Measurements from ENCODE around the gene PELI3. TPM values are rescaled to one million over a fixed set of nuclear protein-coding genes. Genes with fewer than 3 reads are reported as not detected.

PELI3 gene
- total RNA-seq, 2 experiments from 2014 or later, result 20.7 to 23.8 TPM

DNA sequence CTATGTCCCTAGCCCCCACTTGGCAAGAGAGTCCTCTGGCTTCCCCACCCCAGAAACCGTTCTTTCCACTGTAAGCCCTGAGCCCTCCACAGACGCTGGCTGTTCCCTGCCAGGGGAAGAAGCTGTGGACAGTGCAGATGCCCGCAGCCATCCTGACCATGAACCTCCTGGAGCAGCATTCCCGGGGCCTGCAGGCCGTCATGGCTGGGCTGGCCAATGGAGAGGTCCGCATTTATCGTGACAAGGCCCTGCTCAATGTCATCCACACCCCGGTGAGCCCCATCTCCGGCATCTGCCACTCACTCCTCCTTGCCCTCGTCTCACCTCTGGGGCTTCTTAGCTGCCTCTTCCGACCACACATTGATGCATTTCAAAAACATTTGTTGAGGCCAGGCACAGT, 56.9 kb downstream of the PELI3 start:
- CTCF ChIA-PET, result no interaction called here
- ATAC-seq (ENCODE audit: poor library complexity) (no peak), DNase-seq (no peak)
- Mint-ChIP-seq H3K9me3 (no peaks in the 10 kb centered on the region), H3K27me3 (no peaks in the 10 kb centered on the region), H3K4me3 (no peak overlapping the region), H3K36me3 (ENCODE audit: low read depth) (peaks cover 53% of the 10 kb centered on the region), H3K4me1 (ENCODE audit: low read depth) (no peaks in the 10 kb centered on the region), H3K27ac (no peak overlapping the region)
- Histone ChIP-seq H3K27me3 (ENCODE audit: control insufficient read depth in 1 of 2, insufficient read depth in 2 of 2, low read length in 2 of 2) (no peaks in the 10 kb centered on the region), H3K36me3 (ENCODE audit: insufficient read depth, low read length) (peaks cover 46% of the 10 kb centered on the region), H3K4me1 (ENCODE audit: insufficient read depth, low read length) (no peaks in the 10 kb centered on the region), H3K9me3 (ENCODE audit: control insufficient read depth in 1 of 2, insufficient read depth in 1 of 2, low read length in 2 of 2) (no peaks in the 10 kb centered on the region), H3K4me3 (ENCODE audit: low read length) (no peak overlapping the region), H3K27ac (ENCODE audit: low read depth in 1 of 2, low read length in 2 of 2) (no peak overlapping the region)
- intact Hi-C loops (cut with DNase I, micrococcal nuclease), result no loop called here
- TF ChIP-seq, protein P1, sequence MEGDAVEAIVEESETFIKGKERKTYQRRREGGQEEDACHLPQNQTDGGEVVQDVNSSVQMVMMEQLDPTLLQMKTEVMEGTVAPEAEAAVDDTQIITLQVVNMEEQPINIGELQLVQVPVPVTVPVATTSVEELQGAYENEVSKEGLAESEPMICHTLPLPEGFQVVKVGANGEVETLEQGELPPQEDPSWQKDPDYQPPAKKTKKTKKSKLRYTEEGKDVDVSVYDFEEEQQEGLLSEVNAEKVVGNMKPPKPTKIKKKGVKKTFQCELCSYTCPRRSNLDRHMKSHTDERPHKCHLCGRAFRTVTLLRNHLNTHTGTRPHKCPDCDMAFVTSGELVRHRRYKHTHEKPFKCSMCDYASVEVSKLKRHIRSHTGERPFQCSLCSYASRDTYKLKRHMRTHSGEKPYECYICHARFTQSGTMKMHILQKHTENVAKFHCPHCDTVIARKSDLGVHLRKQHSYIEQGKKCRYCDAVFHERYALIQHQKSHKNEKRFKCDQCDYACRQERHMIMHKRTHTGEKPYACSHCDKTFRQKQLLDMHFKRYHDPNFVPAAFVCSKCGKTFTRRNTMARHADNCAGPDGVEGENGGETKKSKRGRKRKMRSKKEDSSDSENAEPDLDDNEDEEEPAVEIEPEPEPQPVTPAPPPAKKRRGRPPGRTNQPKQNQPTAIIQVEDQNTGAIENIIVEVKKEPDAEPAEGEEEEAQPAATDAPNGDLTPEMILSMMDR (IDR thresholded peaks at IDR 0.05), result no peak
- POLR2A ChIA-PET, result no interaction called here

DNA sequence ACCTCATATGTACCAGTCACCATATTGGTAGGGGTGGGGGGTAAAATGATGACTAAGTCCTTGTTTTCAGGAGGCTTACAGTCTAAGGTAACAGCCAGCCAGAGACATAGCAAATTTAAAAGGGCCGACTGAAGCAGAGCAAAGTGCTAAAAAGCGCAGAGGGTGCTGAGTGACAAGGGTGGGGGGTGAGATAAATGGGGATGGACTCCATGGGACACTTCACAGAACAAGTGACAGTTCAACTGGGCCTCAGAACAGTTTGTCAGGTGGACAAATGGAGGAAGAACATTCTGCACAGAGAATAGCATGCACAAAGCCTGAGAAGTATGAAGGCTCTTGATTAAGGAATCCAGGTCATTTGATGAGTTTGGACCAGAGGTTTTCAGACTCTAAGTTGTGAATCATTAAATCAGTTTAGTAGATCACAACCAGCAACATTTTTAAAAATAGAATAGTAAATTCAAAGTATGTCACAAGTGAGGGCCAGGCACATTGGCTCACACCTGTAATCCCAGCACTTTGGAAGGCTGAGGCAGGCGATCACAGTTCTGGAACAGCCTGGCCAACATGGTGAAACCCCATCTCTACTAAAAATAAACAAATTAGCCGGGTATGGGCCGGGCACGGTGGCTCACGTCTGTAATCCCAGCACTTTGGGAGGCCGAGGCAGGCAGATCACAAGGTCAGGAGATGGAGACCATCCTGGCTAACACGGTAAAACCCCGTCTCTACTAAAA, 57.8 kb downstream of the PELI3 start:
- Histone ChIP-seq H3K9me3 (ENCODE audit: control insufficient read depth in 1 of 2, insufficient read depth in 1 of 2, low read length in 2 of 2) (no peaks in the 10 kb centered on the region), H3K4me3 (ENCODE audit: low read length) (no peak overlapping the region), H3K27me3 (ENCODE audit: control insufficient read depth in 1 of 2, insufficient read depth in 2 of 2, low read length in 2 of 2) (no peaks in the 10 kb centered on the region), H3K4me1 (ENCODE audit: insufficient read depth, low read length) (no peaks in the 10 kb centered on the region), H3K27ac (ENCODE audit: low read depth in 1 of 2, low read length in 2 of 2) (no peak overlapping the region), H3K36me3 (ENCODE audit: insufficient read depth, low read length) (peaks cover 44% of the 10 kb centered on the region)
- intact Hi-C loops (cut with DNase I, micrococcal nuclease), result no loop called here
- CTCF ChIA-PET, result no interaction called here
- Mint-ChIP-seq H3K4me3 (no peak overlapping the region), H3K9me3 (no peaks in the 10 kb centered on the region), H3K36me3 (ENCODE audit: low read depth) (peaks cover 53% of the 10 kb centered on the region), H3K4me1 (ENCODE audit: low read depth) (no peaks in the 10 kb centered on the region), H3K27ac (no peak overlapping the region), H3K27me3 (no peaks in the 10 kb centered on the region)
- no peak for ATAC-seq (ENCODE audit: poor library complexity)
- TF ChIP-seq, protein P1 (IDR thresholded peaks at IDR 0.05), result no peak
- DNase-seq, result no peak
- POLR2A ChIA-PET, result no interaction called here

Other genes with a start within 250 kb of the PELI3 start
- gene KLC2, start 209.2 kb upstream of the PELI3 start, total RNA-seq, result 10 to 100 TPM; 28.6 to 30.0 TPM
- 10 to 100 TPM; 27.4 to 29.4 TPM for gene RAB1B, start 198.3 kb upstream of the PELI3 start, total RNA-seq
- gene CNIH2, start 188.7 kb upstream of the PELI3 start, total RNA-seq, result 1 to 10 TPM; 4.1 to 6.2 TPM
- gene YIF1A, start 177.8 kb upstream of the PELI3 start, total RNA-seq, result 10 to 100 TPM; 17.4 to 21.1 TPM
- under 1 TPM; 0.11 to 0.14 TPM for gene TMEM151A, start 175.0 kb upstream of the PELI3 start, total RNA-seq
- gene CD248, start 149.9 kb upstream of the PELI3 start, total RNA-seq, result 1 to 10 TPM; 3.3 to 3.4 TPM
- 1 to 10 TPM; 1.2 to 1.6 TPM for gene RIN1, start 130.5 kb upstream of the PELI3 start, total RNA-seq
- gene BRMS1, start 121.8 kb upstream of the PELI3 start, total RNA-seq, result 10 to 100 TPM; 52.7 to 58.4 TPM
- gene B4GAT1, start 119.3 kb upstream of the PELI3 start, total RNA-seq, result 1 to 10 TPM; 1.9 to 2.0 TPM
- gene SLC29A2, start 95.1 kb upstream of the PELI3 start, total RNA-seq, result 1 to 10 TPM; 9.7 TPM
- not detected for gene NPAS4, start 45.9 kb upstream of the PELI3 start, total RNA-seq
- 10 to 100 TPM; 17.7 to 21.0 TPM for gene MRPL11, start 28.1 kb upstream of the PELI3 start, total RNA-seq
- 10 to 100 TPM; 16.9 to 17.7 TPM for gene DPP3, start 13.5 kb downstream of the PELI3 start, total RNA-seq
- gene BBS1, start 43.7 kb downstream of the PELI3 start, total RNA-seq, result 10 to 100 TPM; 11.7 to 11.9 TPM
- 10 to 100 TPM; 17.0 to 18.4 TPM for gene ZDHHC24, start 79.1 kb downstream of the PELI3 start, total RNA-seq
- under 1 TPM; 0.14 to 0.22 TPM for gene ACTN3, start 80.0 kb downstream of the PELI3 start, total RNA-seq
- gene CTSF, start 101.7 kb downstream of the PELI3 start, total RNA-seq, result 10 to 100 TPM; 16.0 to 16.8 TPM
- gene CCDC87, start 126.2 kb downstream of the PELI3 start, total RNA-seq, result under 1 TPM; 0.22 to 0.25 TPM
- gene CCS, start 126.3 kb downstream of the PELI3 start, total RNA-seq, result 10 to 100 TPM; 25.4 to 26.3 TPM
- 100 to 1,000 TPM; 239 to 250 TPM for gene RBM14, start 149.7 kb downstream of the PELI3 start, total RNA-seq
- 100 to 1,000 TPM; 194 to 197 TPM for gene RBM4, start 171.8 kb downstream of the PELI3 start, total RNA-seq
- 1 to 10 TPM; 3.8 to 5.1 TPM for gene RBM4B, start 211.0 kb downstream of the PELI3 start, total RNA-seq

All from CD4-positive, alpha-beta T cell (primary cell).